Measurements from ENCODE around the gene ULK4.
"Not testable (repeated sequence)": the region's sequence is repeated elsewhere in the genome, so short reads cannot be mapped to it uniquely, and the experiment has no call there.

Gene ULK4

GRCh38 chr3:41288785-41289184 lies 673.1 kb downstream of the ULK4 start:
- in situ Hi-C loops (cut with HindIII; ENCODE audit: low sequenced_read_pairs), result no loop called here

- in situ Hi-C loops (cut with HindIII; ENCODE audit: low sequenced_read_pairs), result no loop called here
These were observed 675.6 kb downstream of the ULK4 start for GRCh38 chr3:41286305-41286704.

- in situ Hi-C loops (cut with HindIII; ENCODE audit: low sequenced_read_pairs), result not testable (repeated sequence)
These were observed 677.0 kb downstream of the ULK4 start for GRCh38 chr3:41284934-41285333.

- in situ Hi-C loops (cut with HindIII; ENCODE audit: low sequenced_read_pairs), result no loop called here
These were observed 684.0 kb downstream of the ULK4 start for GRCh38 chr3:41277790-41278465.

- in situ Hi-C loops (cut with HindIII; ENCODE audit: low sequenced_read_pairs), result no loop called here
These were observed 685.7 kb downstream of the ULK4 start for GRCh38 chr3:41276191-41276590.

GRCh38 chr3:41274944-41275668 lies 686.8 kb downstream of the ULK4 start:
- in situ Hi-C loops (cut with HindIII; ENCODE audit: low sequenced_read_pairs), result no loop called here

- in situ Hi-C loops (cut with HindIII; ENCODE audit: low sequenced_read_pairs), result no loop called here
These were observed 689.2 kb downstream of the ULK4 start for GRCh38 chr3:41272667-41273066.

- in situ Hi-C loops (cut with HindIII; ENCODE audit: low sequenced_read_pairs), result no loop called here
These were observed 693.8 kb downstream of the ULK4 start for GRCh38 chr3:41267975-41268640.

- in situ Hi-C loops (cut with HindIII; ENCODE audit: low sequenced_read_pairs), result no loop called here
These were observed 696.1 kb downstream of the ULK4 start for GRCh38 chr3:41265823-41266273.

GRCh38 chr3:41265011-41265545 lies 696.8 kb downstream of the ULK4 start:
- in situ Hi-C loops (cut with HindIII; ENCODE audit: low sequenced_read_pairs), result no loop called here

- in situ Hi-C loops (cut with HindIII; ENCODE audit: low sequenced_read_pairs), result no loop called here
These were observed 701.8 kb downstream of the ULK4 start for GRCh38 chr3:41260063-41260450.

GRCh38 chr3:41259449-41260062 lies 702.3 kb downstream of the ULK4 start:
- in situ Hi-C loops (cut with HindIII; ENCODE audit: low sequenced_read_pairs), result no loop called here

- in situ Hi-C loops (cut with HindIII; ENCODE audit: low sequenced_read_pairs), result no loop called here
These were observed 703.6 kb downstream of the ULK4 start for GRCh38 chr3:41258239-41258800.

GRCh38 chr3:41251593-41251992 lies 710.3 kb downstream of the ULK4 start:
- in situ Hi-C loops (cut with HindIII; ENCODE audit: low sequenced_read_pairs), result no loop called here

- in situ Hi-C loops (cut with HindIII; ENCODE audit: low sequenced_read_pairs), result no loop called here
These were observed 711.1 kb downstream of the ULK4 start for GRCh38 chr3:41250825-41251224.

- in situ Hi-C loops (cut with HindIII; ENCODE audit: low sequenced_read_pairs), result no loop called here
These were observed 712.6 kb downstream of the ULK4 start for GRCh38 chr3:41249318-41249717.

- in situ Hi-C loops (cut with HindIII; ENCODE audit: low sequenced_read_pairs), result no loop called here
These were observed 713.4 kb downstream of the ULK4 start for GRCh38 chr3:41248525-41248924.

GRCh38 chr3:41247055-41248004 lies 714.6 kb downstream of the ULK4 start:
- in situ Hi-C loops (cut with HindIII; ENCODE audit: low sequenced_read_pairs), result no loop called here

- in situ Hi-C loops (cut with HindIII; ENCODE audit: low sequenced_read_pairs), result no loop called here
These were observed 717.1 kb downstream of the ULK4 start for GRCh38 chr3:41244620-41245336.

All from endothelial cell of hepatic sinusoid (primary cell).